Measurements from ENCODE around the gene ING3. TPM values are rescaled to one million over a fixed set of nuclear protein-coding genes. Genes with fewer than 3 reads are reported as not detected.
"Not testable (repeated sequence)": the region's sequence is repeated elsewhere in the genome, so short reads cannot be mapped to it uniquely, and the experiment has no call there.

Gene ING3
- total RNA-seq, 1 donor from 2014 or later, result 12.7 TPM

DNA sequence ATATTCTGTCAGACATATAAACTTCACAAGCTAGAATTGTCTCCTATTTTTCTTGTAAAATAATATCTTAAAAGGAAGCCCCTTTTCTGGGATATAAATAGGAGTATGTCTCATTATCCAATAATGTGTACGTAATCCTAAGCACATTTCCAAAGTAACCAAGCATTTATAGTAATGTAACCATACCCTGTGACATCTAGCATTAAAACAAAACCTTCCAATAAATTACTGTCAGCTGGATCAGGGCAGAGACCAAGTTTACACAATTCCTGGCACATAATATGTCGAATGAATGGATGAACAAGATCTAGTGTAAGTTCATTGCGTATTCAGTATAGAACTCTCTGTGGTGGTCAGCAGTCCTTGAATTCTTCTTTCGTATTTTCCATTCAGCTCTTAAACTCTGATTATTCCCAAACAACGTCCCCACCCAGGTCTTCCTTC is 52.2 kb downstream of the ING3 start:
- Histone ChIP-seq H3K4me3 (ENCODE audit: low read depth, low read length) (no peak overlapping the region), H3K36me3 (ENCODE audit: control insufficient read depth, insufficient read depth, low read length) (no peaks in the 10 kb centered on the region), H3K27me3 (ENCODE audit: control insufficient read depth, insufficient read depth, low read length) (no peaks in the 10 kb centered on the region)
- TF ChIP-seq CTCF (IDR thresholded peaks at IDR 0.05; ENCODE audit: insufficient read depth, low read length, poor library complexity, severe bottlenecking), result no peak
- DNase-seq (ENCODE audit: low read depth), result no peak

DNA sequence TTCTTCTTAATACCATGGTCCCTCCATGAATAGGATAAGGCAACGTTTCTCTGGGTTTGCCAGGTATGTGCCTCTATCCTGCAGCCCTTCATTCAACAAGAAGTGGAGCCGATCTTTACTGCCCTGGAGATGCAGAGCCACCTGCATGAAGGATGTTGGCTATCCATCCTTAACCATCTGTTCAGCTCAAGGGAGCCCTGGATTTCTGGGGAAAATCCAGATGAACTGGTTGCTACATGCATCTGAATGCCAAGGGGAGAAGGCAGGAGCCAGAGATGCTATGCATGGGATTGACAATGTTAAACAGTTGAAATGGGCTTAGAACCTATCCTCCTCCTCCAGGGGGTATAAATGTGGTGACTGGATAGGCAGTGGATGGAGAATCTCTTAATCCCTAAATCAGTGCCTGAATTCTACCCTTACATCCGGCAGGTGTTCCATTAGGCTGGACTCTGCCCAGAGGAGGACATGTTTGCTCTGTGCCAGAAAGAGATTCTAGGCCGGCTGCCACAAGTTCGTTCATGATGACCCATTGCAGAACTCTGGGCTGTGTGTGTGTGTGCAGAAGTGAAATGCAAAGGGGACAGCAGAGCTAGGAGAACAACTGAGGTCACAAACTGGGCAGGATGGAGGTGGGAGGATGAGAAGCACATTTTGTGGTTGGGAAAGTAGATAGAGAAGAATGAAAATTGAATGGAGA is 53.6 kb downstream of the ING3 start:
- DNase-seq (ENCODE audit: low read depth), result no peak
- TF ChIP-seq CTCF (IDR thresholded peaks at IDR 0.05; ENCODE audit: insufficient read depth, low read length, poor library complexity, severe bottlenecking), result no peak
- no peak overlapping the region for H3K4me3 ChIP-seq (ENCODE audit: low read depth, low read length)
- H3K36me3 ChIP-seq (ENCODE audit: control insufficient read depth, insufficient read depth, low read length), result no peaks in the 10 kb centered on the region
- no peaks in the 10 kb centered on the region for H3K27me3 ChIP-seq (ENCODE audit: control insufficient read depth, insufficient read depth, low read length)

GRCh38 chr7:121005058-121005457 is 54.5 kb downstream of the ING3 start:
- not testable (repeated sequence) for DNase-seq (ENCODE audit: low read depth); H3K36me3 ChIP-seq (ENCODE audit: control insufficient read depth, insufficient read depth, low read length); H3K27me3 ChIP-seq (ENCODE audit: control insufficient read depth, insufficient read depth, low read length); H3K4me3 ChIP-seq (ENCODE audit: low read depth, low read length)

- no peak for DNase-seq (ENCODE audit: low read depth)
- TF ChIP-seq CTCF (IDR thresholded peaks at IDR 0.05; ENCODE audit: insufficient read depth, low read length, poor library complexity, severe bottlenecking), result no peak
- H3K4me3 ChIP-seq (ENCODE audit: low read depth, low read length), result no peak overlapping the region
- no peaks in the 10 kb centered on the region for H3K36me3 ChIP-seq (ENCODE audit: control insufficient read depth, insufficient read depth, low read length)
- no peaks in the 10 kb centered on the region for H3K27me3 ChIP-seq (ENCODE audit: control insufficient read depth, insufficient read depth, low read length)
Observed at GRCh38 chr7:121005996-121006584, 55.5 kb downstream of the ING3 start.

GRCh38 chr7:121006711-121007315 is 56.2 kb downstream of the ING3 start:
- Histone ChIP-seq H3K36me3 (ENCODE audit: control insufficient read depth, insufficient read depth, low read length) (no peaks in the 10 kb centered on the region), H3K27me3 (ENCODE audit: control insufficient read depth, insufficient read depth, low read length) (no peaks in the 10 kb centered on the region), H3K4me3 (ENCODE audit: low read depth, low read length) (no peak overlapping the region)
- no peak for DNase-seq (ENCODE audit: low read depth)
- TF ChIP-seq CTCF (IDR thresholded peaks at IDR 0.05; ENCODE audit: insufficient read depth, low read length, poor library complexity, severe bottlenecking), result no peak

DNA sequence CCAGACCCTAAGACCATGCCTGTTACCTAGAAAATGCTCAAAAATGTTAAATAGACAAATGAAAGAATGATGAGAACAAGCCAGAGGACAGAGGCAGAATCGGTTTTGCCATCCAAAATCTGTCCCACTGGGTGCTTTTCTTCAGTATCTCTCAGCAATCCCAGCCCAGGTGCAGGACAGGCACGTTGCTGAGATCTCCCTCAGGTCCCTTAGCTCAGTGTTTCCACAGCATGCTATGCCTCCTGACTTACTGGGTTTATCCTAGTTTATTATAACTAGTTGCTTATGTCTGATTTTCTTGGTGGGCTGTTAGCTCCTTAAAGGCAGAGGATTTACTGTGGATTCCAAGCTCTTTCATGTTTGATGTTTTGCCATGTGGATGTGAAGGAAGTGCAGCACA is 58.2 kb downstream of the ING3 start:
- H3K4me3 ChIP-seq (ENCODE audit: low read depth, low read length), result no peak overlapping the region
- no peaks in the 10 kb centered on the region for H3K36me3 ChIP-seq (ENCODE audit: control insufficient read depth, insufficient read depth, low read length)
- DNase-seq (ENCODE audit: low read depth), result no peak
- no peaks in the 10 kb centered on the region for H3K27me3 ChIP-seq (ENCODE audit: control insufficient read depth, insufficient read depth, low read length)
- no peak for TF ChIP-seq CTCF (IDR thresholded peaks at IDR 0.05; ENCODE audit: insufficient read depth, low read length, poor library complexity, severe bottlenecking)

All from kidney epithelial cell (primary cell).